Renal cortex interstitium (tissue), 11 donors: ENCODE data around the gene NKD1. TPM values are rescaled to one million over a fixed set of nuclear protein-coding genes. Genes with fewer than 3 reads are reported as not detected.

Experiments used
- DNase-seq, 11 donors: peaks; one replicate each; pipeline ENCODE4 v3.0.0-alpha.2; 2013; ENCODE audit warnings: low read depth in 9 of 11, low spot score in 4 of 11; ENCODE audit errors: extremely low read depth in 1 of 11
- polyA plus RNA-seq, 3 donors: library from polyadenylated mRNA; unstranded; fragments of 120-200 nt; gene quantifications; one replicate each; pipeline ENCODE4 v1.2.1, GENCODE V29; 2013; ENCODE audit not compliant: insufficient read length in 3 of 3

Gene NKD1
- polyA plus RNA-seq, 3 donors, result 10.6 to 13.5 (median 11.8) TPM

GRCh38 chr16:50670476-50670875 lies 122.3 kb downstream of the NKD1 start:
- no peak for DNase-seq

GRCh38 chr16:50671644-50672260 lies 123.6 kb downstream of the NKD1 start:
- DNase-seq, result no peak

GRCh38 chr16:50673496-50674275 lies 125.5 kb downstream of the NKD1 start:
- DNase-seq, result no peak

- no peak for DNase-seq
Measured at GRCh38 chr16:50674831-50675230, 126.6 kb downstream of the NKD1 start.

GRCh38 chr16:50675686-50676610 lies 127.8 kb downstream of the NKD1 start:
- no peak for DNase-seq

GRCh38 chr16:50676684-50677225 lies 128.6 kb downstream of the NKD1 start:
- no peak for DNase-seq

GRCh38 chr16:50677351-50677750 lies 129.2 kb downstream of the NKD1 start:
- no peak for DNase-seq

- no peak for DNase-seq
Measured at GRCh38 chr16:50678531-50678930, 130.3 kb downstream of the NKD1 start.

GRCh38 chr16:50679266-50679665 lies 131.1 kb downstream of the NKD1 start:
- no peak for DNase-seq

- no peak for DNase-seq
Measured at GRCh38 chr16:50679676-50680555, 131.7 kb downstream of the NKD1 start.

- DNase-seq, result no peak
Measured at GRCh38 chr16:50680556-50680893, 132.3 kb downstream of the NKD1 start.

- no peak for DNase-seq
Measured at GRCh38 chr16:50681021-50681885, 133.1 kb downstream of the NKD1 start, which contains the start of gene SNX20. TSS of gene SNX20 (minus strand) at chr16:50681312. CDS start at chr16:50677526, 3,786 bp downstream.

- DNase-seq, result no peak
Measured at GRCh38 chr16:50683689-50684374, 135.6 kb downstream of the NKD1 start.

- no peak for DNase-seq
Measured at GRCh38 chr16:50684823-50685461, 136.7 kb downstream of the NKD1 start.

GRCh38 chr16:50685462-50686063 lies 137.4 kb downstream of the NKD1 start:
- no peak for DNase-seq

- no peak for DNase-seq
Measured at GRCh38 chr16:50688083-50688482, 139.9 kb downstream of the NKD1 start.
